ENCODE measurements around the gene ODAD4. TPM values are rescaled to one million over a fixed set of nuclear protein-coding genes. Genes with fewer than 3 reads are reported as not detected.

The ODAD4 gene
- total and polyA plus RNA-seq, 2 of the 8 experiments (the other 6 are each of a cell fraction or from before 2014, with no cell fraction given): 0.48 to 1.3 TPM

DNA sequence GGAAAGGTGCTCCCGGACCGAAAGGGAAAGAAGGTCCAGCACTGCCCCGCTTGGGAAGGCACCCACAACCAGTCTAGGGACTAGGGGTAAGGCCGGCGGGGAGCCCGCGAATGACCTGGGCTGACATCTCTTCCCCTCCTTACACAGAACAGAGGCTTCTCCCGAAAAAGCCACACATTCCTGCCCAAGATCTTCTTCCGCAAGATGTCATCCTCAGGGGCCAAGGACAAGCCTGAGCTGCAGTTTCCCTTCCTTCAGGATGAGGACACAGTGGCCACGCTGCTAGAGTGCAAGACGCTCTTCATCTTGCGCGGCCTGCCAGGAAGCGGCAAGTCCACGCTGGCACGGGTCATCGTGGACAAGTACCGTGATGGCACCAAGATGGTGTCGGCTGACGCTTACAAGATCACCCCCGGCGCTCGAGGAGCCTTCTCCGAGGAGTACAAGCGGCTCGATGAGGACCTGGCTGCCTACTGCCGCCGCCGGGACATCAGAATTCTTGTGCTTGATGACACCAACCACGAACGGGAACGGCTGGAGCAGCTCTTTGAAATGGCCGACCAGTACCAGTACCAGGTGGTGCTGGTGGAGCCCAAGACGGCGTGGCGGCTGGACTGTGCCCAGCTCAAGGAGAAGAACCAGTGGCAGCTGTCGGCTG lies 37.6 kb downstream of the ODAD4 start:
- no peak overlapping the region for H3K56ac ChIP-seq (replicated peaks; ENCODE audit: insufficient read length, low read depth, low read length)
- H2BK120ac ChIP-seq (replicated peaks; ENCODE audit: low read depth, low read length): no peak overlapping the region
- peak overlapping the region; percentile 41; the same call in 1 of the 2 replicates for H2AK5ac ChIP-seq (ENCODE audit: low read depth, low read length)
- H4K91ac ChIP-seq (replicated peaks; ENCODE audit: insufficient read length, low read length): no peak overlapping the region
- peaks cover 8% of the 10 kb centered on the region; the same call in 1 of the 2 replicates for H3K23me2 ChIP-seq (ENCODE audit: low read depth, low read length)
- H3K18ac ChIP-seq (ENCODE audit: extremely low read depth, low read length): no peak overlapping the region
- FAIRE-seq (no peak), DNase-seq (ENCODE audit: low read depth in 1 of 2, low spot score in 2 of 2) (no peak)
- peaks cover 2 to 16% of the 10 kb centered on the region in 2 experiments for H4K20me1 ChIP-seq (replicated peaks in 1 of 2; ENCODE audit: control insufficient read depth in 1 of 2, insufficient read depth in 2 of 2, low read length in 2 of 2)
- H2BK15ac ChIP-seq (ENCODE audit: low read length): no peak overlapping the region
- no peaks in the 10 kb centered on the region for H3K9me3 ChIP-seq (ENCODE audit: insufficient read depth in 2 of 2, low read depth in 1 of 2, low read length in 1 of 2)
- WGBS, 2 experiments (ENCODE audit: extremely low coverage in 1 of 2, insufficient coverage in 1 of 2, insufficient read length in 1 of 2, insufficient replicate concordance in 2 of 2, low coverage in 1 of 2, low lambda C conversion rate in 2 of 2, missing lambda C conversion rate in 1 of 2): 95% methylated on average over 33 of the region's 37 CpGs; no CpG with 5 or more reads in 1 of the 2 experiments
- H2BK5ac ChIP-seq (ENCODE audit: low read depth, low read length): peak overlapping the region; percentile 3; the same call in 1 of the 2 replicates
- H4K5ac ChIP-seq (ENCODE audit: insufficient read length, low read depth, low read length): no peak overlapping the region
- no peak overlapping the region for H2AFZ ChIP-seq (ENCODE audit: low read length)
- ChIA-PET CTCF (ENCODE audit: partially characterized antibody) (interaction anchor here (0.6 to 11.6 kb wide), 12 partner anchors 7 to 104 kb away, joined by 3 to 205 read pairs (median 3); partner anchors contain the start of genes ACLY, NKIRAS2 and ODAD4), POLR2A (ENCODE audit: partially characterized antibody) (interaction anchor here (0.8 to 6.3 kb wide), 20 partner anchors 8 to 146 kb away, joined by 3 to 67 read pairs (median 6); partner anchors contain the start of genes ACLY, DNAJC7, NKIRAS2 and ODAD4)
- H3K9ac ChIP-seq (replicated peaks in 1 of 4; ENCODE audit: extremely low read depth in 1 of 4, low read depth in 3 of 4, low read length in 3 of 4): no peak overlapping the region
- H2BK12ac ChIP-seq (ENCODE audit: low read depth, low read length): peak overlapping the region; percentile 90
- H3K27me3 ChIP-seq (replicated peaks in 1 of 4; ENCODE audit: control insufficient read depth in 3 of 4, extremely low read depth in 1 of 4, insufficient read depth in 3 of 4, low read length in 3 of 4): no peaks in the 10 kb centered on the region
- no peak for TF ChIP-seq CHD1 (IDR thresholded peaks at IDR 0.05; ENCODE audit: low read depth, low read length)
- TF ChIP-seq POLR2AphosphoS5 (IDR thresholded peaks at IDR 0.05; ENCODE audit: low read depth, low read length): peak; percentile 71; the same call in 1 of the 2 replicates
- H3K79me1 ChIP-seq (ENCODE audit: low read depth, low read length): peaks cover 3% of the 10 kb centered on the region; the same call in 1 of the 2 replicates
- no peak overlapping the region for H3K23ac ChIP-seq (ENCODE audit: insufficient read length)
- no peak overlapping the region for H3K4ac ChIP-seq (replicated peaks; ENCODE audit: insufficient read length, low read depth, low read length)
- H3K36me3 ChIP-seq (ENCODE audit: control insufficient read depth in 2 of 4, insufficient read depth in 4 of 4, low read length in 3 of 4): peaks cover 5 to 15% (median 13%) of the 10 kb centered on the region in 4 experiments; a peak in 6 of 8 replicates
- no peak overlapping the region for H3K14ac ChIP-seq (ENCODE audit: insufficient read length)
- peaks cover 0 to 10% (median 5%) of the 10 kb centered on the region in 4 experiments; a peak in 6 of 7 replicates for H3K4me1 ChIP-seq (replicated peaks in 1 of 4; ENCODE audit: control insufficient read depth in 3 of 4, insufficient read depth in 4 of 4, low read length in 3 of 4)
- no peak overlapping the region for H3K27ac ChIP-seq (ENCODE audit: low read depth, low read length)
- H3K79me2 ChIP-seq (ENCODE audit: control insufficient read depth in 1 of 2, insufficient read depth in 2 of 2, low read length in 2 of 2): no peaks in the 10 kb centered on the region
- H3K4me2 ChIP-seq (ENCODE audit: insufficient read depth in 1 of 2, low read depth in 2 of 2, low read length in 2 of 2): peak overlapping the region; percentile 86 to 95
- no peak overlapping the region for H2BK20ac ChIP-seq (ENCODE audit: low read length)
- no peak overlapping the region; the same call in 1 of the 2 replicates for H4K8ac ChIP-seq (ENCODE audit: extremely low read depth, insufficient read depth, low read length)
- peak overlapping the region in 1 of 4 experiments; percentile 96; a peak in 4 of 8 replicates for H3K4me3 ChIP-seq (ENCODE audit: extremely low read depth in 1 of 4, insufficient read depth in 2 of 4, low read depth in 3 of 4, low read length in 4 of 4)

Data from H1 (cell line).